Epithelial cell of esophagus (primary cell): ENCODE results near the gene SCRG1.

Experiments
- DNase-seq: peaks from one replicate; pipeline ENCODE4 v3.0.0; 2010; ENCODE audit warnings: low read depth
- H3K4me3 ChIP-seq: 2 replicates; pipeline ENCODE4 v1.5.1; 2011; ENCODE audit warnings: mild to moderate bottlenecking, low read length, control low read depth
- CTCF ChIP-seq: IDR thresholded peaks from 2 replicates; pipeline ENCODE4 v1.5.1; 2011; ENCODE audit warnings: low read depth, mild to moderate bottlenecking, low read length, control low read depth, inconsistent platforms; ENCODE audit not compliant: insufficient read depth; ENCODE audit errors: missing control alignments

SCRG1 gene

GRCh38 chr4:173414456-173414855 lies 15.5 kb upstream of the SCRG1 start:
- no peak overlapping the region for H3K4me3 ChIP-seq
- TF ChIP-seq CTCF: no peak
- no peak for DNase-seq

GRCh38 chr4:173413036-173413435 lies 14.1 kb upstream of the SCRG1 start:
- no peak overlapping the region for H3K4me3 ChIP-seq
- DNase-seq: peak; percentile 22
- TF ChIP-seq CTCF: no peak

- DNase-seq: peak; percentile 45
- H3K4me3 ChIP-seq: no peak overlapping the region
- TF ChIP-seq CTCF: no peak
These were observed 12.3 kb upstream of the SCRG1 start for GRCh38 chr4:173411106-173411693.

- no peak for DNase-seq
- no peak for TF ChIP-seq CTCF
- H3K4me3 ChIP-seq: no peak overlapping the region
These were observed 11.2 kb upstream of the SCRG1 start for GRCh38 chr4:173410079-173410478.

- no peak overlapping the region for H3K4me3 ChIP-seq
- no peak for TF ChIP-seq CTCF
- peak; percentile 41 for DNase-seq
These were observed 7.1 kb upstream of the SCRG1 start for GRCh38 chr4:173405840-173406606.

GRCh38 chr4:173404296-173404865 lies 5.5 kb upstream of the SCRG1 start:
- no peak for DNase-seq
- TF ChIP-seq CTCF: no peak
- H3K4me3 ChIP-seq: no peak overlapping the region
